HG03060 (cell line): ENCODE data around the gene PDZD4.
"Not testable (repeated sequence)": the region's sequence is repeated elsewhere in the genome, so short reads cannot be mapped to it uniquely, and the experiment has no call there.

Experiments
- ATAC-seq: cut with Tn5 transposase; IDR thresholded peaks from one replicate; pipeline ENCODE4 v1.9.1; 2021; ENCODE audit warnings: low read depth, moderate number of reproducible peaks; ENCODE audit not compliant: unreplicated experiment

Gene PDZD4

GRCh38 chrX:153845195-153845594, 14.9 kb upstream of the PDZD4 start:
- no peak for ATAC-seq

DNA sequence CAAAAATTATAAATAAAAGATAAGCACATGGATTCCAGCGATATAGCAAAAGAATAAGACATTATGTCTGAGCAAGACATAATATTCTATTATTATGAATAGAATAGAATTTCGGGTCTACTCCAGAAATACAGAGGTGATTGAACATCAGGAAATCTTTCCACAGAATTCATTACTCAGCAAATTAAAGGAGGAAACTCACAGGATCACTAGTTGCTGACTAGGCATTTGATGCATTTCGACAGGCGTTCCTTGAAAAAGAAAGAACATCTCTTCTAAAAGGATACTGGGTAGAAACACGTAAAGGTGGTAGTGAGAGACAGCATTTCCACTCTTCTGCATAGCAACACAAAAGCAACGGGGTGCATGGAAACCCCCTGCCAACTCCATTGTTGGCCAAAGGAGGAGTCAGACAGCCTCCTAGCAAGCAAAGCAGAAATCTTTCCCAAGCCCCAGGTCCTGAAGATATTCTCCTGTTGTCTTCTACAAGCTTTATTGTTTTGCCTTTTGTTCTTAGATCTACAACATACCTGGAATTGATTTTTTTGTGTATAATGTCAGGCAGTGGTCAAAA, 14.3 kb upstream of the PDZD4 start:
- ATAC-seq, result no peak

GRCh38 chrX:153836921-153837320, 6.6 kb upstream of the PDZD4 start:
- ATAC-seq, result no peak

- no peak for ATAC-seq
These were observed 2.4 kb upstream of the PDZD4 start for GRCh38 chrX:153832728-153833127.

GRCh38 chrX:153831429-153832150, 1.2 kb upstream of the PDZD4 start:
- ATAC-seq, result no peak

- no peak for ATAC-seq
These were observed 490 bp upstream of the PDZD4 start for GRCh38 chrX:153830640-153831428.

- ATAC-seq, result no peak
These were observed 870 bp downstream of the PDZD4 start for GRCh38 chrX:153829549-153829798.

DNA sequence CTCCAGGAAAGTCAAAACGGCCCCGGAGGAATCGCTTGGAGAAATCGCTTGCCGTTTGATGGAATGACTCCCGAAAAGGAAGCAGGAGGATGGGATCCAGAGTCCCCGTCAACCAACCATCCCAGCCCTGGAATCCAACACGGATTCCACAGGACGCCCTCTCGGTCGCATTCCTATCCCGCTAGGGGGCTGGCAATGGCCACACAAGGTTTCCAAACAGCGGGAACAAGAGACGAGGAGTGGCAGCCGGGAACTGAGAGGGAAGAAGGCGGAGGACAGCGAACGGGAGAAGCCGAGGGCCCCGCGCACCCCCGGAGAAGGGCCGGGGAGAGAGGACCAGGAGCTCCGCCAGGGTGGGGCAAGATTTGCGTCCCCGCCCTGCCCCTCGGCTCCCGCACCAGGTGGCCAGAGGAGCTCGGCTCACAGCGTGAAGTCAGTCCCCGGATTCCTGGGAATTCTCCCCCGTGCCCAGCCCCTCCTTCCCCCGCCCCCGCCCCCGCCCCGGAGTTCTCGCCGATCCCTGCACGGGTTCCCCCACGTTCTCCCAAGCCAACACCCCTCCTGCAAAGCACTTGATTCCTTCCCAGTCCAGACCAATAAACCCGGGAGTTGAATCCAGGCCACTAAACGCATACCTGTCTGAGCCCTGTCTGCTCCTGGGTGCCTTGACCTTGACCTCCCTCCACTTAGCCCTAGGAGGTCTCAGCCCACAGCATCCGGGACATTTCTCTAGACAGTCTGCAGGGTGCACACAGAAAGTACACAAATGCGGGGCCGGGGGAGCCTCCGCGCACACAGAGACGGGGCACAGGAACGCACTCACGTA, 1.4 kb downstream of the PDZD4 start:
- ATAC-seq, result no peak

GRCh38 chrX:153828308-153828707, 2.0 kb downstream of the PDZD4 start:
- ATAC-seq, result no peak

DNA sequence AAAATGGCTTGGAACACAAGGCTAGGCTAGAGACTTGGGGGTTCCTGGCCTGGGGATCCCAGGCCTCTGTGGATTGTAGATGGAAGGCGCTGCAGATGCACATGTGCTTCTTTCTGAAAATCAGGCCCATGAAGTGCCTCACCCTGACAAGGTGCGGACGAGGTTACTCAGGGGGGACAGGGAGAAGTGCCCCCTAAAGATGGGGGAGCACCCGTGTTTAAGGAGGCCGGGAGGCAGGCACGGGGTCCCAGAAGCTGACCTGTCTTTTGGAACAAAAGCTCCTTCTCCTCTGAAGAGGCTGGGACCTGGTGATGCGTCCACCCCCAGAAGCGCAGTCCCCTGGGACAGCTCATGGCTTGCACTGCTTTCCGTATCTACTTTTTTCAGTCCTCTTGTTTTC, 2.4 kb downstream of the PDZD4 start:
- ATAC-seq, result no peak

GRCh38 chrX:153827016-153827415, 3.3 kb downstream of the PDZD4 start:
- ATAC-seq, result no peak

DNA sequence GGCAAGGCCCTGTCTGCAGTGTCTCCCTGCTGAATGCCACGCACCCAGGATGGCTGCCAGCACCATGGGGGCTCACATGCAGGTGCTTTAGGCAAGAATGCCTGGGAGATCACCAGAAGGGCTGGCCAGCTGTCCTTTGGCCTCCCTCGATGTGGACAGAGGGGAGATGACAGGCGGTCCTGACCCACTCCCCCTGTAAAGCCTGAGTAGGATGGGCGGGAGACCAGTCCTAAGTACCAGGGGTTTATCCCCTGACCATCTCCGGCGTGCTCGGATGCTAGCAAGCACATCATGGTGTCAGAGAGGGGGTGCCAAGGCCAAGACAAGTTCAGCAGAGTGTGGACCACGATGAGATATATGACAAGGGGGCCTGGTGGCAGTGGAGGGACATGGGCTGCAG, 5.3 kb downstream of the PDZD4 start:
- ATAC-seq, result no peak

DNA sequence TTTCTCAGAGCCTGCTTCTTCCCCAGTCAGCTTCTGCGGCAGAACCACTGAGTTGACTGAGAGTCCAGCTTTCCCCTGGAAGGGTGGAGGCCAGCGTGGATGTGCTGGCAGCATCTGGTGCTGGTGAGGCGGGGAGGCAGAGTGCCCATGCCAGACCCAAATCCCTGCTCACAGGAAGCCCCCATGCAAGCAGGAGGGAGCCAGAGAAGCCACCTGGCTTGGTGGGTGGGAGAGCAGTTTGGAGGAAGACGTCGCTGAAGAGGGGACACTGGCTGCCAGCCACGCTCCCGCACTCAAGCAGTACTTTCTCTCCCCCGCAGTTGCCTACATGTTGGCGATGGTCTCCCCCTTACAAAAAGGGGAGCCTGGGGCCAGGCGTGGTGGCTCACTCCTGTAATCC, 6.0 kb downstream of the PDZD4 start:
- ATAC-seq, result no peak

DNA sequence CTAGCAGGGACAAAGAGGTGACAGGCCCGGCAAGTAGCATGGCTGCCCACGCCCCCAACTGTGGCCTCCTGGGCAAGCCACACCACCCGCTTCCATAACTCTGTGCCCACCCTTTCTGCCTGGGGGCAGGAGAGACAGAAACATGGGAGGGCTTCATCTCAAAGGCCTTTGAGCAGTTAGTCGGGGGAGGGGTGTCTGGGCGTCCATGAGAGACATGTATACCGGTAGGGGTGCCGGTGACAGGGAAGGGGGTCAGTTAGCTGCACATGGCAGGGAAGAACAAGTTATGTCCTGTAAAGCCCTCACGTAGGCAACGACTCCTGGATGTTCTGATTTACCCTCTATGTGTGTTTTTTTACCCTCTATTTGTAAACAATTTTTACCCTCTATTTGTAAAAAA, 9.3 kb downstream of the PDZD4 start:
- no peak for ATAC-seq

- ATAC-seq, result no peak
These were observed 9.7 kb downstream of the PDZD4 start for GRCh38 chrX:153820601-153821000.

- no peak for ATAC-seq
These were observed 10.8 kb downstream of the PDZD4 start for GRCh38 chrX:153819384-153820040.

- no peak for ATAC-seq
These were observed 11.6 kb downstream of the PDZD4 start for GRCh38 chrX:153818571-153819383.

- ATAC-seq, result not testable (repeated sequence)
These were observed 12.3 kb downstream of the PDZD4 start for GRCh38 chrX:153818064-153818463.

- ATAC-seq, result no peak
These were observed 13.3 kb downstream of the PDZD4 start for GRCh38 chrX:153816831-153817690.
